NB4 (cell line): Measurements from ENCODE around the gene PALB2.

Source experiments
- POLR2A ChIP-seq: IDR thresholded peaks from 2 replicates; pipeline ENCODE4 v1.6.1; 2011; ENCODE audit warnings: mild to moderate bottlenecking; ENCODE audit not compliant: insufficient read length; ENCODE audit errors: extremely low read depth
- TF ChIP-seq, protein P1 (sequence below): IDR thresholded peaks from one replicate; pipeline ENCODE4 v1.5.1; 2012; ENCODE audit warnings: low read depth, low read length

DNA sequence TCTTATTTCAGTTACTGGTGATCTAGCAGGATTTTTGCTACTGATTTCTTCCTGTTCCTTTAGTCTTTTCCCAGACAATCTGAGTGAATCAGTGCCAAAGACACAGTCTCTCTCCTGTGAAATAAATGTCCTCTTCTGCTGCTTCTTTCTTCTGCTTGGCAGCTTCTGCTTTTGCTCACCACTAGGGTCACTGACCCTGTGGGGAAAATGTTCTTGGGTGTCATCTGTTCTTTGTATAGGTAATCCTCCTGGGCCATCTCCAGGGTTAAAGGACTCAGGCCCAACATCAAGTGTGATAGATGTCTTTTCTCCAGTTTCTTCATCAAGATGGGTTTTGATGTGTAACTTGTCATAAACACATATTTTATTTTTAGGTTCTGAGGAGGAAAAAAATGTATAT is 5.2 kb downstream of the PALB2 start:
- TF ChIP-seq, protein P1, sequence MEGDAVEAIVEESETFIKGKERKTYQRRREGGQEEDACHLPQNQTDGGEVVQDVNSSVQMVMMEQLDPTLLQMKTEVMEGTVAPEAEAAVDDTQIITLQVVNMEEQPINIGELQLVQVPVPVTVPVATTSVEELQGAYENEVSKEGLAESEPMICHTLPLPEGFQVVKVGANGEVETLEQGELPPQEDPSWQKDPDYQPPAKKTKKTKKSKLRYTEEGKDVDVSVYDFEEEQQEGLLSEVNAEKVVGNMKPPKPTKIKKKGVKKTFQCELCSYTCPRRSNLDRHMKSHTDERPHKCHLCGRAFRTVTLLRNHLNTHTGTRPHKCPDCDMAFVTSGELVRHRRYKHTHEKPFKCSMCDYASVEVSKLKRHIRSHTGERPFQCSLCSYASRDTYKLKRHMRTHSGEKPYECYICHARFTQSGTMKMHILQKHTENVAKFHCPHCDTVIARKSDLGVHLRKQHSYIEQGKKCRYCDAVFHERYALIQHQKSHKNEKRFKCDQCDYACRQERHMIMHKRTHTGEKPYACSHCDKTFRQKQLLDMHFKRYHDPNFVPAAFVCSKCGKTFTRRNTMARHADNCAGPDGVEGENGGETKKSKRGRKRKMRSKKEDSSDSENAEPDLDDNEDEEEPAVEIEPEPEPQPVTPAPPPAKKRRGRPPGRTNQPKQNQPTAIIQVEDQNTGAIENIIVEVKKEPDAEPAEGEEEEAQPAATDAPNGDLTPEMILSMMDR: no peak
- TF ChIP-seq POLR2A: no peak
